Endothelial cell of umbilical vein (primary cell): ENCODE data around the gene SKA1.

Experiments used
- POLR2A ChIP-seq: IDR thresholded peaks from 2 replicates; pipeline ENCODE4 v1.6.1; 2012; ENCODE audit warnings: low read depth, mild to moderate bottlenecking, control low read depth, low read length
- TF ChIP-seq, protein P1 (sequence below), 2 donors: IDR thresholded peaks; 1 replicate in 1 of 2; 2 replicates in 1 of 2; pipeline ENCODE4 v1.5.1; 2011; ENCODE audit warnings: low read length in 2 of 2, mild to moderate bottlenecking in 2 of 2, moderate library complexity in 2 of 2, control low read depth in 1 of 2, inconsistent platforms in 1 of 2, low read depth in 1 of 2; ENCODE audit not compliant: insufficient read depth in 1 of 2; ENCODE audit errors: extremely low read depth in 1 of 2

DNA sequence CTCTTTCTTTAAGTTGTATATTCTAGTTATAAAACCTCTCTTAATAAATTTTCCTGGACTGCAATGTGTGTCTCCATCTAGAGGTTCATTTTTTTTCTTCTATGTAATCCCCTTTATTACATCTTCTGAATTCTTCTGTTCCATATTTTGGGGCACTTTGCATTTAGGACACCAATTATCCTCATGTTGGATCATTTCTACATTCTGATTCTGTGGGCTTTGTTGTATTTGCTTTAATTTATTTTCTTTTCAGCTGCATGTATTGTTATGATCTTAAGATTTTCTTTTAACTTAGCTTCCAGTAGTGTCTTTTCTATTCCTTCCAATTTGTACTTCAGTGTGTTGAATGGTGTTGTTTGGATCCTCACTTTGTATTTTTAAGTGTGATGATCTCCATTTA is 5.2 kb upstream of the SKA1 start:
- TF ChIP-seq, protein P1, sequence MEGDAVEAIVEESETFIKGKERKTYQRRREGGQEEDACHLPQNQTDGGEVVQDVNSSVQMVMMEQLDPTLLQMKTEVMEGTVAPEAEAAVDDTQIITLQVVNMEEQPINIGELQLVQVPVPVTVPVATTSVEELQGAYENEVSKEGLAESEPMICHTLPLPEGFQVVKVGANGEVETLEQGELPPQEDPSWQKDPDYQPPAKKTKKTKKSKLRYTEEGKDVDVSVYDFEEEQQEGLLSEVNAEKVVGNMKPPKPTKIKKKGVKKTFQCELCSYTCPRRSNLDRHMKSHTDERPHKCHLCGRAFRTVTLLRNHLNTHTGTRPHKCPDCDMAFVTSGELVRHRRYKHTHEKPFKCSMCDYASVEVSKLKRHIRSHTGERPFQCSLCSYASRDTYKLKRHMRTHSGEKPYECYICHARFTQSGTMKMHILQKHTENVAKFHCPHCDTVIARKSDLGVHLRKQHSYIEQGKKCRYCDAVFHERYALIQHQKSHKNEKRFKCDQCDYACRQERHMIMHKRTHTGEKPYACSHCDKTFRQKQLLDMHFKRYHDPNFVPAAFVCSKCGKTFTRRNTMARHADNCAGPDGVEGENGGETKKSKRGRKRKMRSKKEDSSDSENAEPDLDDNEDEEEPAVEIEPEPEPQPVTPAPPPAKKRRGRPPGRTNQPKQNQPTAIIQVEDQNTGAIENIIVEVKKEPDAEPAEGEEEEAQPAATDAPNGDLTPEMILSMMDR (IDR thresholded peaks at IDR 0.05; ENCODE audit: extremely low read depth in 1 of 2, insufficient read depth in 1 of 2, low read depth in 1 of 2, low read length in 2 of 2), result no peak
- no peak for TF ChIP-seq POLR2A
